Muscle of leg (tissue), 11 donors: ENCODE measurements around the gene GMDS. TPM values are rescaled to one million over a fixed set of nuclear protein-coding genes. Genes with fewer than 3 reads are reported as not detected.

Experiments
- DNase-seq: peaks from one replicate; pipeline ENCODE4 v3.0.0; 2013
- H3K27ac ChIP-seq: one replicate; pipeline ENCODE4 v1.5.1; 2013; ENCODE audit warnings: mild to moderate bottlenecking, low read length, control low read depth
- H3K27me3 ChIP-seq: one replicate; pipeline ENCODE4 v1.6.1; 2013; ENCODE audit warnings: low read length; ENCODE audit not compliant: control insufficient read depth, insufficient read depth
- H3K36me3 ChIP-seq: one replicate; pipeline ENCODE4 v1.6.1; 2013; ENCODE audit warnings: low read length; ENCODE audit not compliant: control insufficient read depth, insufficient read depth
- H3K4me1 ChIP-seq: one replicate; pipeline ENCODE4 v1.6.1; 2013; ENCODE audit warnings: low read length; ENCODE audit not compliant: control insufficient read depth, insufficient read depth
- H3K4me3 ChIP-seq: one replicate; pipeline ENCODE4 v1.5.1; 2013; ENCODE audit warnings: low read length, control low read depth
- H3K9me3 ChIP-seq: replicated peaks from 2 replicates; pipeline ENCODE4 v1.6.1; 2013; ENCODE audit warnings: low read depth, low read length; ENCODE audit not compliant: control insufficient read depth
- WGBS: methylation state at CpG from one replicate; pipeline ENCODE4 v1.1.5; 2013; ENCODE audit warnings: missing lambda C conversion rate; ENCODE audit not compliant: insufficient coverage; 5-methylcytosine and 5-hydroxymethylcytosine counted together
- polyA plus RNA-seq, 8 donors: library from polyadenylated mRNA; unstranded; fragments of 120-200 nt; gene quantifications; one replicate each; pipeline versions ENCODE4 v1.2.1 to v1.2.3, GENCODE V29; 2013; ENCODE audit warnings: inconsistent platforms in 1 of 8, low replicate concordance in 1 of 8; ENCODE audit not compliant: insufficient read length in 8 of 8, insufficient read depth in 1 of 8
- total RNA-seq: library from RNA; stranded (reverse); fragments of 120-200 nt; gene quantifications from one replicate; pipeline ENCODE4 v1.2.4, GENCODE V29; 2013

GMDS gene
- total and polyA plus RNA-seq, 9 donors = 3.9 to 17.0 (median 11.9) TPM

DNA sequence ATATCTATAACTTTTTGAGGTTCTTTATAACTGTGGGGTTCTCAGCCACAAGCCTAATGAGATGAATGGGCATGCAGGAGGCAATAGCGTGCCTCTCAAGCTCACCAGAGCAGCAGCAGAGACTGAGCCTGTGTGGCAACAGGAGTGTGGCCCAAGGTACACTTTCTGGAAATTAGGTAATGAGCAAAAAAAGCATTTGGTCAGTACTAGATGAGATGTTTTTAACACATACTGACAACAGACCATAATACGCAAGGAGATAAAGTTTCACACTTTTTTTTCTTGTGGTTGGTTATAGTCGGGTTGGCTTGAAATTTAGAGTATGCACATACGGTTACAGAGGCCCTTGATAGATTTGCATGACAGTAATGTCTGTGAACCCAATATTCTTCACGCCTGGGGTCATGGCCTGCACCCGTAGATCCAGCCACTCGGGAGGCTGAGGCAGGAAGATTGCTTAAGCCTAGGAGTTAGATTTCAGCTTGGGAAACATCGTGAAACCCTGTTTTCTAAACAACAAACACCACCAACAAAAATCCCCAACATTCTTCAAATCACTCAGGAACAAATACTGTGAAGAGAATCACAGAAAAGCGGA is 300.1 kb downstream of the GMDS start:
- Histone ChIP-seq H3K4me1 (no peaks in the 10 kb centered on the region), H3K9me3 (no peaks in the 10 kb centered on the region), H3K27me3 (no peaks in the 10 kb centered on the region), H3K27ac (no peak overlapping the region), H3K36me3 (no peaks in the 10 kb centered on the region), H3K4me3 (no peak overlapping the region)
- no peak for DNase-seq
- 44% methylated on average over 5 of the region's 9 CpGs for WGBS

GRCh38 chr6:1942834-1943233 is 302.6 kb downstream of the GMDS start:
- Histone ChIP-seq H3K27ac (no peak overlapping the region), H3K36me3 (no peaks in the 10 kb centered on the region), H3K9me3 (no peaks in the 10 kb centered on the region), H3K4me1 (no peaks in the 10 kb centered on the region), H3K27me3 (no peaks in the 10 kb centered on the region), H3K4me3 (no peak overlapping the region)
- 96% methylated on average over 5 of the region's 6 CpGs for WGBS
- no peak for DNase-seq

DNA sequence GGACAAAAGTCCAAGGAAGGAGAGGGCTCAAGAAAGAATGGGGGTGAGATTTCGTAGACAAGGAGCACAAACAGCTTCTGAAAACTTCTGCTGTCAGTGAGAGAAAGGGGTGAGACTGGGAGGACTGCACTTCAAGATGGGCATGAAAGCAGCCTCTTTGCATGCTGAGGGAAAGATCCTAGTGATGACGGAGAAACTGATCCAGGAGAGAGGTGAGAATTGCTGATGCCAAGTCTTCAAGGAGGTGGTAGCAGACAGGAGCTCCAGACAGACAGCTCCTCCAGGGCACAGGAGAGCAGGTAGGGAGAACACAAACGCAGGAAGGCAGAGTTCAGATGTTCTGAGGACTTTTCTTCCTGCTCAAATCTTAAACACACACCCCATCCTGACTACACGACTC is 303.9 kb downstream of the GMDS start:
- no peak overlapping the region for H3K4me3 ChIP-seq
- no peak for DNase-seq
- no peaks in the 10 kb centered on the region for H3K36me3 ChIP-seq
- no peaks in the 10 kb centered on the region for H3K27me3 ChIP-seq
- 93% methylated on average over 3 of the region's 4 CpGs for WGBS
- H3K27ac ChIP-seq = no peak overlapping the region
- H3K9me3 ChIP-seq = no peaks in the 10 kb centered on the region
- no peaks in the 10 kb centered on the region for H3K4me1 ChIP-seq

- no peaks in the 10 kb centered on the region for H3K4me1 ChIP-seq
- H3K36me3 ChIP-seq = no peaks in the 10 kb centered on the region
- WGBS = no CpG with 5 or more reads among the region's 2 CpGs
- no peak overlapping the region for H3K27ac ChIP-seq
- no peaks in the 10 kb centered on the region for H3K27me3 ChIP-seq
- peak; percentile 9 for DNase-seq
- no peaks in the 10 kb centered on the region for H3K9me3 ChIP-seq
- no peak overlapping the region for H3K4me3 ChIP-seq
These were observed 305.0 kb downstream of the GMDS start for GRCh38 chr6:1940381-1940780.

- H3K4me1 ChIP-seq = no peaks in the 10 kb centered on the region
- WGBS = no CpG with 5 or more reads among the region's 4 CpGs
- no peak overlapping the region for H3K27ac ChIP-seq
- no peak overlapping the region for H3K4me3 ChIP-seq
- no peaks in the 10 kb centered on the region for H3K27me3 ChIP-seq
- no peaks in the 10 kb centered on the region for H3K36me3 ChIP-seq
- H3K9me3 ChIP-seq = no peaks in the 10 kb centered on the region
- no peak for DNase-seq
These were observed 312.1 kb downstream of the GMDS start for GRCh38 chr6:1933292-1933691.

DNA sequence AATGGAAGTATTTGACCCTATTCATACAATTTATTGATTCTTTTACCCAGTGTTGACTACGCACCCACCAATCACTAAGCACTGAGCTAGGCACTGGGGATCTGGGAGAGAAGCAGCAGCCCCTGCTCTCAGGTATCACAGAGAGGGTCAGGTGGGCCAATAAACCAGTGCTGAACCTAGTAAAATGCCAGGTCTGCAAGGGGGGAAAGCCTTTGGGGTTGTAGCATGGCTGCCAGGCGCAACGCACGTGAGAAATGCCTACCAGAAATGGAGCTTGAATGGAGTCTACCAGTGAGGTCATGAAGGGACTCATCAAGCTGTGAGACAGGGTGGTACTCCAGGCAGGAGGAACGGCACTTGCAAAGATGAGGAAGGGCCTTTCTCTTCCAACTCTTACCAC is 313.6 kb downstream of the GMDS start:
- H3K27ac ChIP-seq = no peak overlapping the region
- WGBS = 93% methylated on average over 4 of the region's 5 CpGs
- H3K36me3 ChIP-seq = no peaks in the 10 kb centered on the region
- H3K4me3 ChIP-seq = no peak overlapping the region
- no peak for DNase-seq
- no peaks in the 10 kb centered on the region for H3K27me3 ChIP-seq
- no peaks in the 10 kb centered on the region for H3K4me1 ChIP-seq
- H3K9me3 ChIP-seq = no peaks in the 10 kb centered on the region

- no peak overlapping the region for H3K27ac ChIP-seq
- no peaks in the 10 kb centered on the region for H3K36me3 ChIP-seq
These were observed 315.0 kb downstream of the GMDS start for GRCh38 chr6:1930356-1930755.

DNA sequence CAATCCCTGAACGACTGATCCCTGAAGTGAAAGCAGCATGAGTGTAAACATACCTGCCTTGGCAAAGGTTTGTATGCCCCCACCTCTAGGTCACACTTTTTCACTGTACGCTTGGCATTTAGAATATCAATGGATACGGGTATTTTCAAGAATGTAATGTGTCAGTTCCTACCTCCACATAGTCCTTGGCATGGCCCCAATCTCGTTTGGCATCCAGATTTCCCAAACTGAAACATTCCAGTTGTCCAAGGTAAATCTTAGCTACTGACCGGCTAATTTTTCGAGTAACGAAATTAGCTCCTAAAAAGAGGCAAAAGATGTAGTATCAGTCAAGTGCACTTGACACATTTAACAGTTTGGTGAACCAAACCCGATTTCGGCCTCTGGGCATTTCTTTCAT is 315.5 kb downstream of the GMDS start:
- no peak for DNase-seq
- Histone ChIP-seq H3K27ac (no peak overlapping the region), H3K4me3 (no peak overlapping the region), H3K36me3 (no peaks in the 10 kb centered on the region), H3K4me1 (no peaks in the 10 kb centered on the region), H3K27me3 (no peaks in the 10 kb centered on the region), H3K9me3 (no peaks in the 10 kb centered on the region)
- WGBS = 72% methylated on average over 5 of the region's 9 CpGs

More at GRCh38 chr6:1930356-1930755, 315.0 kb downstream of the GMDS start:
- no peak for DNase-seq
- Histone ChIP-seq H3K9me3 (no peaks in the 10 kb centered on the region), H3K4me1 (no peaks in the 10 kb centered on the region), H3K4me3 (no peak overlapping the region), H3K27me3 (no peaks in the 10 kb centered on the region)
- WGBS = no CpG with 5 or more reads among the region's 2 CpGs

DNA sequence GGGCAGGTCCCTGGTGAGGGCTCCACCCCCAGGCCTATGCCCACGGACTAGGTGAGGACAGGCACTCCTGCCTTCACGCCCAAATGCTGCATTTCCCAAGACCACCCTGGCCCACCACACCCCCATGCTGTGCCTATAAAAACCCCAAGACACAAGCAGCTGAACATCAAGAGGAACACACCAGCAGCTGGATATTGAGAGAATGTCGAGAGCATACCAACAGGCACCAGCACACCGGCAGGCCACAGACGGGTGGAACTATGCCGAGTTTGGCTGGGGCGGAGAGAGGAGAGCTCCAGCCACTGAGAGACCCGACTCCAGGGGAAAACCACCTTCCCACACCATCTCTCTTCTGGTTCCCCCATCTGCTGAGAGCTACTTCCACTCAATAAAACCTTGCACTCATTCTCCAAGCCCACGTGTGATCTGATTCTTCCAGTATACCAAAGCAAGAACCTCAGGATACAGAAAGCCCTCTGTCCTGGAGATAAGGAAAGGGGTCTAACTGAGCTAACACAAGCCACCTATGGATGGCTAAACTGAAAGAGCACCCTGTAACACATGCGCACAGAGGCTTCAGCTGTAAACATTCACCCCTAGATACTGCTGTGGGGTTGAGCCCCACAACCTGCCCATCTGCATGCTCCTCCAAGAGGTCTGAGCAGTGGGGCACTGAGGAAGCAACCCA is 319.5 kb downstream of the GMDS start:
- Histone ChIP-seq H3K4me1 (no peaks in the 10 kb centered on the region), H3K27ac (no peak overlapping the region), H3K4me3 (no peak overlapping the region), H3K27me3 (no peaks in the 10 kb centered on the region), H3K36me3 (no peaks in the 10 kb centered on the region), H3K9me3 (no peaks in the 10 kb centered on the region)
- DNase-seq = no peak
- 93% methylated on average over 6 of the region's 10 CpGs for WGBS

GRCh38 chr6:1923449-1923848 is 322.0 kb downstream of the GMDS start:
- WGBS = 90% methylated on average over 10 of the region's 14 CpGs
- Histone ChIP-seq H3K9me3 (no peaks in the 10 kb centered on the region), H3K36me3 (no peaks in the 10 kb centered on the region), H3K27ac (no peak overlapping the region), H3K4me1 (no peaks in the 10 kb centered on the region), H3K4me3 (no peak overlapping the region), H3K27me3 (no peaks in the 10 kb centered on the region)
- DNase-seq = no peak
